ENCODE results near the gene EPS8. TPM values are rescaled to one million over a fixed set of nuclear protein-coding genes. Genes with fewer than 3 reads are reported as not detected.

EPS8 gene
- total RNA-seq, 1 experiment from 2014 or later, result 13.9 TPM

- H3K27me3 ChIP-seq (replicated peaks; ENCODE audit: control insufficient read depth, insufficient read depth, low read length), result no peaks in the 10 kb centered on the region
- Mint-ChIP-seq H3K9me3 (ENCODE audit: unreplicated experiment) (peaks cover 6% of the 10 kb centered on the region), H3K4me1 (ENCODE audit: low read depth, unreplicated experiment) (peaks cover 57% of the 10 kb centered on the region), H3K27ac (ENCODE audit: unreplicated experiment) (peak overlapping the region; percentile 24), H3K27me3 (ENCODE audit: insufficient read depth, unreplicated experiment) (no peaks in the 10 kb centered on the region), H3K4me3 (ENCODE audit: unreplicated experiment) (no peak overlapping the region), H3K36me3 (ENCODE audit: insufficient read depth, unreplicated experiment) (no peaks in the 10 kb centered on the region)
- TF ChIP-seq CTCF (IDR thresholded peaks at IDR 0.05; ENCODE audit: insufficient read depth in 1 of 2, low read depth in 1 of 2, low read length in 1 of 2, severe bottlenecking in 1 of 2, unreplicated experiment in 1 of 2), result no peak
- no peak for DNase-seq
- no TSS peak for BruUV-seq (replicated peaks)
- ChIA-PET CTCF (no interaction called here), POLR2A (no interaction called here)
- H3K9me3 ChIP-seq, result no peaks in the 10 kb centered on the region
- H3K4me1 ChIP-seq, result peaks cover 48% of the 10 kb centered on the region
- intact Hi-C loops (cut with micrococcal nuclease; ENCODE audit: unreplicated experiment), result no loop called here
- no peak overlapping the region for H3K4me3 ChIP-seq (ENCODE audit: low read depth, low read length)
- H3K36me3 ChIP-seq (ENCODE audit: control insufficient read depth, insufficient read depth, low read length), result no peaks in the 10 kb centered on the region
These were observed 156.0 kb downstream of the EPS8 start for GRCh38 chr12:15633201-15633600.

GRCh38 chr12:15632708-15633107 lies 156.5 kb downstream of the EPS8 start:
- H3K36me3 ChIP-seq (ENCODE audit: control insufficient read depth, insufficient read depth, low read length), result no peaks in the 10 kb centered on the region
- H3K27me3 Mint-ChIP-seq (ENCODE audit: insufficient read depth, unreplicated experiment), result no peaks in the 10 kb centered on the region
- peaks cover 6% of the 10 kb centered on the region for H3K9me3 Mint-ChIP-seq (ENCODE audit: unreplicated experiment)
- ChIA-PET POLR2A (no interaction called here), CTCF (no interaction called here)
- peaks cover 56% of the 10 kb centered on the region for H3K4me1 Mint-ChIP-seq (ENCODE audit: low read depth, unreplicated experiment)
- H3K4me3 ChIP-seq (ENCODE audit: low read depth, low read length), result no peak overlapping the region
- peaks cover 51% of the 10 kb centered on the region for H3K4me1 ChIP-seq
- intact Hi-C loops (cut with micrococcal nuclease; ENCODE audit: unreplicated experiment), result no loop called here
- H3K9me3 ChIP-seq, result no peaks in the 10 kb centered on the region
- BruUV-seq (replicated peaks), result no TSS peak
- DNase-seq, result no peak
- H3K4me3 Mint-ChIP-seq (ENCODE audit: unreplicated experiment), result no peak overlapping the region
- H3K27me3 ChIP-seq (replicated peaks; ENCODE audit: control insufficient read depth, insufficient read depth, low read length), result no peaks in the 10 kb centered on the region
- H3K36me3 Mint-ChIP-seq (ENCODE audit: insufficient read depth, unreplicated experiment), result no peaks in the 10 kb centered on the region
- H3K27ac Mint-ChIP-seq (ENCODE audit: unreplicated experiment), result peak overlapping the region; percentile 24
- no peak for TF ChIP-seq CTCF (IDR thresholded peaks at IDR 0.05; ENCODE audit: insufficient read depth in 1 of 2, low read depth in 1 of 2, low read length in 1 of 2, severe bottlenecking in 1 of 2, unreplicated experiment in 1 of 2)

- H3K27ac Mint-ChIP-seq (ENCODE audit: unreplicated experiment), result peak overlapping the region; percentile 82
- BruUV-seq (replicated peaks), result no TSS peak
- no peaks in the 10 kb centered on the region for H3K27me3 ChIP-seq (replicated peaks; ENCODE audit: control insufficient read depth, insufficient read depth, low read length)
- ChIA-PET POLR2A (no interaction called here), CTCF (no interaction called here)
- H3K36me3 Mint-ChIP-seq (ENCODE audit: insufficient read depth, unreplicated experiment), result no peaks in the 10 kb centered on the region
- DNase-seq, result peak in 1 of 2 experiments; percentile 20
- no peak for TF ChIP-seq CTCF (IDR thresholded peaks at IDR 0.05; ENCODE audit: insufficient read depth in 1 of 2, low read depth in 1 of 2, low read length in 1 of 2, severe bottlenecking in 1 of 2, unreplicated experiment in 1 of 2)
- no peak overlapping the region for H3K4me3 ChIP-seq (ENCODE audit: low read depth, low read length)
- no peaks in the 10 kb centered on the region for H3K9me3 ChIP-seq
- H3K27me3 Mint-ChIP-seq (ENCODE audit: insufficient read depth, unreplicated experiment), result no peaks in the 10 kb centered on the region
- intact Hi-C loops (cut with micrococcal nuclease; ENCODE audit: unreplicated experiment), result no loop called here
- H3K36me3 ChIP-seq (ENCODE audit: control insufficient read depth, insufficient read depth, low read length), result no peaks in the 10 kb centered on the region
- peaks cover 47% of the 10 kb centered on the region for H3K4me1 Mint-ChIP-seq (ENCODE audit: low read depth, unreplicated experiment)
- H3K4me3 Mint-ChIP-seq (ENCODE audit: unreplicated experiment), result no peak overlapping the region
- peaks cover 6% of the 10 kb centered on the region for H3K9me3 Mint-ChIP-seq (ENCODE audit: unreplicated experiment)
- H3K4me1 ChIP-seq, result peaks cover 42% of the 10 kb centered on the region
These were observed 158.0 kb downstream of the EPS8 start for GRCh38 chr12:15631007-15631715.

Data from Caco-2 (cell line).